HEK293 (cell line): ENCODE data around the gene RINL.

Source experiments
- ATF2 ChIP-seq: fragments of 450-650 bp; formaldehyde crosslinking; IDR thresholded peaks from 2 replicates; pipeline ENCODE4 v1.5.1; 2016; ENCODE audit warnings: missing biosample characterization, missing genetic modification characterization, low read depth
- BCL11B ChIP-seq: fragments of 450-650 bp; formaldehyde crosslinking; IDR thresholded peaks from 2 replicates; pipeline ENCODE4 v1.5.1; 2016; ENCODE audit warnings: low read depth, missing biosample characterization, missing genetic modification characterization
- CTCF ChIP-seq: fragments of 450-650 bp; formaldehyde crosslinking; IDR thresholded peaks from 2 replicates; pipeline ENCODE4 v1.5.1; 2016; ENCODE audit warnings: missing biosample characterization, missing genetic modification characterization
- GLI2 ChIP-seq: fragments of 450-650 bp; formaldehyde crosslinking; IDR thresholded peaks from 2 replicates; pipeline ENCODE4; 2017; ENCODE audit warnings: missing biosample characterization, missing genetic modification characterization, low read depth, borderline replicate concordance
- GLIS1 ChIP-seq: fragments of 450-650 bp; formaldehyde crosslinking; IDR thresholded peaks from 2 replicates; pipeline ENCODE4 v1.5.1; 2016; ENCODE audit warnings: missing biosample characterization, missing genetic modification characterization
- HOXC10 ChIP-seq: sonication (generic); formaldehyde crosslinking; IDR thresholded peaks from 2 replicates; pipeline ENCODE4 v1.8.1; 2023; ENCODE audit warnings: mild to moderate bottlenecking, missing genetic modification reagents
- KLF7 ChIP-seq: fragments of 450-650 bp; formaldehyde crosslinking; IDR thresholded peaks from 2 replicates; pipeline ENCODE4 v1.5.1; 2016; ENCODE audit warnings: missing biosample characterization, missing genetic modification characterization, borderline replicate concordance
- ZFHX2 ChIP-seq: fragments of 450-650 bp; formaldehyde crosslinking; conservative IDR thresholded peaks from 2 replicates; pipeline ENCODE4 v1.5.1; 2016; ENCODE audit warnings: missing biosample characterization, missing genetic modification characterization
- ZNF121 ChIP-seq: fragments of 450-650 bp; formaldehyde crosslinking; IDR thresholded peaks from 2 replicates; pipeline ENCODE4 v1.5.1; 2016; ENCODE audit warnings: missing biosample characterization, missing genetic modification characterization
- ZNF221 ChIP-seq: fragments of 450-650 bp; formaldehyde crosslinking; IDR thresholded peaks from 2 replicates; pipeline ENCODE4 v1.5.1; 2017; ENCODE audit warnings: missing biosample characterization, missing genetic modification characterization, borderline replicate concordance
- ZNF239 ChIP-seq: fragments of 450-650 bp; formaldehyde crosslinking; IDR thresholded peaks from 2 replicates; pipeline ENCODE4 v1.5.1; 2016; ENCODE audit warnings: missing biosample characterization, missing genetic modification characterization
- ZNF248 ChIP-seq: fragments of 450-650 bp; formaldehyde crosslinking; IDR thresholded peaks from 2 replicates; pipeline ENCODE4 v1.5.1; 2017; ENCODE audit warnings: missing biosample characterization, missing genetic modification characterization
- ZNF324 ChIP-seq: fragments of 450-650 bp; formaldehyde crosslinking; IDR thresholded peaks from 2 replicates; pipeline ENCODE4 v1.5.1; 2016; ENCODE audit warnings: missing biosample characterization, missing genetic modification characterization
- ZNF350 ChIP-seq: fragments of 450-650 bp; formaldehyde crosslinking; IDR thresholded peaks from 2 replicates; pipeline ENCODE4 v1.5.0; 2017; ENCODE audit warnings: missing biosample characterization, mild to moderate bottlenecking, missing genetic modification characterization
- ZNF354C ChIP-seq: fragments of 450-650 bp; formaldehyde crosslinking; IDR thresholded peaks from 2 replicates; pipeline ENCODE4 v1.5.1; 2016; ENCODE audit warnings: missing biosample characterization, missing genetic modification characterization, low read depth, borderline replicate concordance
- ZNF394 ChIP-seq: fragments of 450-650 bp; formaldehyde crosslinking; IDR thresholded peaks from 2 replicates; pipeline ENCODE4 v1.5.1; 2016; ENCODE audit warnings: missing biosample characterization, missing genetic modification characterization, mild to moderate bottlenecking, moderate library complexity, borderline replicate concordance
- ZNF48 ChIP-seq: fragments of 450-650 bp; formaldehyde crosslinking; IDR thresholded peaks from 2 replicates; pipeline ENCODE4 v1.5.1; 2016; ENCODE audit warnings: missing biosample characterization, missing genetic modification characterization
- ZNF510 ChIP-seq: fragments of 450-650 bp; formaldehyde crosslinking; IDR thresholded peaks from 2 replicates; pipeline ENCODE4 v1.5.1; 2018; ENCODE audit warnings: mild to moderate bottlenecking, missing genetic modification characterization, missing biosample characterization; ENCODE audit not compliant: insufficient replicate concordance
- ZNF513 ChIP-seq: fragments of 450-650 bp; IDR thresholded peaks from 2 replicates; pipeline ENCODE4 v1.5.1; 2018; ENCODE audit warnings: missing biosample characterization, missing genetic modification characterization
- ZNF549 ChIP-seq: fragments of 450-650 bp; IDR thresholded peaks from 2 replicates; pipeline ENCODE4 v1.5.1; 2018; ENCODE audit warnings: missing biosample characterization, missing genetic modification characterization, mild to moderate bottlenecking, inconsistent platforms, moderate library complexity
- ZNF555 ChIP-seq: fragments of 450-650 bp; formaldehyde crosslinking; conservative IDR thresholded peaks from 2 replicates; pipeline ENCODE4 v1.5.1; 2017; ENCODE audit warnings: missing biosample characterization, mild to moderate bottlenecking, missing genetic modification characterization, inconsistent platforms
- ZNF585B ChIP-seq: fragments of 450-650 bp; formaldehyde crosslinking; IDR thresholded peaks from 2 replicates; pipeline ENCODE4 v1.5.1; 2016; ENCODE audit warnings: missing biosample characterization, missing genetic modification characterization
- ZNF621 ChIP-seq: fragments of 450-650 bp; formaldehyde crosslinking; IDR thresholded peaks from 2 replicates; pipeline ENCODE4 v1.5.1; 2017; ENCODE audit warnings: missing biosample characterization, missing genetic modification characterization
- TF ChIP-seq, protein P1 (sequence below): fragments of 450-650 bp; formaldehyde crosslinking; IDR thresholded peaks from 2 replicates; pipeline ENCODE4 v1.5.1; 2016; ENCODE audit warnings: missing biosample characterization, missing genetic modification characterization
- TF ChIP-seq, protein P2 (sequence below): IDR thresholded peaks from 2 replicates; pipeline ENCODE4 v1.6.1; 2011; ENCODE audit warnings: mild to moderate bottlenecking, low read depth, low read length, borderline replicate concordance
- TF ChIP-seq, protein P3 (sequence below): sonication (generic); formaldehyde crosslinking; IDR thresholded peaks from 2 replicates; pipeline ENCODE4 v1.8.1; 2022; ENCODE audit warnings: mild to moderate bottlenecking, moderate library complexity, missing genetic modification reagents
- TF ChIP-seq, protein P4 (sequence below): fragments of 450-650 bp; formaldehyde crosslinking; optimal IDR thresholded peaks from 2 replicates; pipeline ENCODE3; 2016; ENCODE audit warnings: missing biosample characterization, mild to moderate bottlenecking, missing genetic modification characterization

Gene RINL

GRCh38 chr19:38862321-38863059 lies 15.6 kb downstream of the RINL start (continued):
- TF ChIP-seq HOXC10 (CRISPR knock-in tag) (no peak), ATF2 (tag by site-specific recombination) (no peak), ZNF121 (tag by site-specific recombination) (0 out of 2 replicates have a peak, but pooled peaks have one; percentile 29), GLIS1 (peak; percentile 92), ZNF549 (tag by site-specific recombination) (no peak), ZNF248 (tag by site-specific recombination) (no peak), ZNF513 (tag by site-specific recombination) (peak; percentile 36; the same call in 1 of the 2 replicates), ZNF585B (tag by site-specific recombination) (no peak), ZNF621 (tag by site-specific recombination) (no peak), ZNF394 (peak; percentile 73; the same call in 1 of the 2 replicates), ZFHX2 (tag by site-specific recombination) (no peak), CTCF (no peak), BCL11B (tag by site-specific recombination) (no peak), ZNF350 (tag by site-specific recombination) (no peak), ZNF354C (no peak), GLI2 (tag by site-specific recombination) (no peak; the same call in 1 of the 2 replicates), ZNF510 (tag by site-specific recombination) (no peak), ZNF324 (tag by site-specific recombination) (peak; percentile 78), ZNF239 (tag by site-specific recombination) (no peak), ZNF555 (tag by site-specific recombination) (no peak), ZNF48 (tag by site-specific recombination) (no peak), KLF7 (tag by site-specific recombination) (peak; percentile 78), ZNF221 (tag by site-specific recombination) (peak; percentile 68; the same call in 1 of the 2 replicates)
- TF ChIP-seq, protein P1, sequence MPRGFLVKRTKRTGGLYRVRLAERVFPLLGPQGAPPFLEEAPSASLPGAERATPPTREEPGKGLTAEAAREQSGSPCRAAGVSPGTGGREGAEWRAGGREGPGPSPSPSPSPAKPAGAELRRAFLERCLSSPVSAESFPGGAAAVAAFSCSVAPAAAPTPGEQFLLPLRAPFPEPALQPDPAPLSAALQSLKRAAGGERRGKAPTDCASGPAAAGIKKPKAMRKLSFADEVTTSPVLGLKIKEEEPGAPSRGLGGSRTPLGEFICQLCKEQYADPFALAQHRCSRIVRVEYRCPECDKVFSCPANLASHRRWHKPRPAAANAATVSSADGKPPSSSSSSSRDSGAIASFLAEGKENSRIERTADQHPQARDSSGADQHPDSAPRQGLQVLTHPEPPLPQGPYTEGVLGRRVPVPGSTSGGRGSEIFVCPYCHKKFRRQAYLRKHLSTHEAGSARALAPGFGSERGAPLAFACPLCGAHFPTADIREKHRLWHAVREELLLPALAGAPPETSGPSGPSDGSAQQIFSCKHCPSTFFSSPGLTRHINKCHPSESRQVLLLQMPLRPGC (tag by site-specific recombination), result 0 out of 2 replicates have a peak, but pooled peaks have one; percentile 37
- TF ChIP-seq, protein P2, sequence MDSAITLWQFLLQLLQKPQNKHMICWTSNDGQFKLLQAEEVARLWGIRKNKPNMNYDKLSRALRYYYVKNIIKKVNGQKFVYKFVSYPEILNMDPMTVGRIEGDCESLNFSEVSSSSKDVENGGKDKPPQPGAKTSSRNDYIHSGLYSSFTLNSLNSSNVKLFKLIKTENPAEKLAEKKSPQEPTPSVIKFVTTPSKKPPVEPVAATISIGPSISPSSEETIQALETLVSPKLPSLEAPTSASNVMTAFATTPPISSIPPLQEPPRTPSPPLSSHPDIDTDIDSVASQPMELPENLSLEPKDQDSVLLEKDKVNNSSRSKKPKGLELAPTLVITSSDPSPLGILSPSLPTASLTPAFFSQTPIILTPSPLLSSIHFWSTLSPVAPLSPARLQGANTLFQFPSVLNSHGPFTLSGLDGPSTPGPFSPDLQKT, result no peak
- TF ChIP-seq, protein P3, sequence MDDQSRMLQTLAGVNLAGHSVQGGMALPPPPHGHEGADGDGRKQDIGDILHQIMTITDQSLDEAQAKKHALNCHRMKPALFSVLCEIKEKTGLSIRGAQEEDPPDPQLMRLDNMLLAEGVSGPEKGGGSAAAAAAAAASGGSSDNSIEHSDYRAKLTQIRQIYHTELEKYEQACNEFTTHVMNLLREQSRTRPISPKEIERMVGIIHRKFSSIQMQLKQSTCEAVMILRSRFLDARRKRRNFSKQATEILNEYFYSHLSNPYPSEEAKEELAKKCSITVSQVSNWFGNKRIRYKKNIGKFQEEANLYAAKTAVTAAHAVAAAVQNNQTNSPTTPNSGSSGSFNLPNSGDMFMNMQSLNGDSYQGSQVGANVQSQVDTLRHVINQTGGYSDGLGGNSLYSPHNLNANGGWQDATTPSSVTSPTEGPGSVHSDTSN (CRISPR knock-in tag), result no peak
- TF ChIP-seq, protein P4, sequence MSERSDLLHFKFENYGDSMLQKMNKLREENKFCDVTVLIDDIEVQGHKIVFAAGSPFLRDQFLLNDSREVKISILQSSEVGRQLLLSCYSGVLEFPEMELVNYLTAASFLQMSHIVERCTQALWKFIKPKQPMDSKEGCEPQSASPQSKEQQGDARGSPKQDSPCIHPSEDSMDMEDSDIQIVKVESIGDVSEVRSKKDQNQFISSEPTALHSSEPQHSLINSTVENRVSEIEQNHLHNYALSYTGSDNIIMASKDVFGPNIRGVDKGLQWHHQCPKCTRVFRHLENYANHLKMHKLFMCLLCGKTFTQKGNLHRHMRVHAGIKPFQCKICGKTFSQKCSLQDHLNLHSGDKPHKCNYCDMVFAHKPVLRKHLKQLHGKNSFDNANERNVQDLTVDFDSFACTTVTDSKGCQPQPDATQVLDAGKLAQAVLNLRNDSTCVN, result no peak
